Right ventricle myocardium superior (tissue), 1 donor: ENCODE data around the gene ZNF19. TPM values are rescaled to one million over a fixed set of nuclear protein-coding genes. Genes with fewer than 3 reads are reported as not detected.
A peak's percentile ranks its signal among the peaks of the same experiment; 100 is the strongest.

Experiments used
- ATAC-seq: fragments of 200-7000 bp; cut with Tn5 transposase; one replicate; pipeline ENCODE4 v1.9.1; 2020; ENCODE audit warnings: mild to moderate bottlenecking; ENCODE audit not compliant: poor library complexity
- DNase-seq: peaks from one replicate; pipeline ENCODE4 v3.0.0-alpha.2; 2020
- intact Hi-C: fragments of 100-400 bp; cut with DNase I; formaldehyde crosslinking; loops from one replicate; pipeline ENCODE4 v1.11.2; 2022
- total RNA-seq: library from RNA; stranded (reverse); fragmentation: NEBNext Ultra II Directional; extraction: Animal tissue kit (Norgen Biotek cat#: 25700); gene quantifications from one replicate; pipeline ENCODE4 v1.2.1, GENCODE V29; 2021
- donor health status: DM: no; HTN: yes; CAD: no; lungs with severe emphysema.

Gene ZNF19
- total RNA-seq, 1 donor from 2014 or later: 2.0 TPM

DNA sequence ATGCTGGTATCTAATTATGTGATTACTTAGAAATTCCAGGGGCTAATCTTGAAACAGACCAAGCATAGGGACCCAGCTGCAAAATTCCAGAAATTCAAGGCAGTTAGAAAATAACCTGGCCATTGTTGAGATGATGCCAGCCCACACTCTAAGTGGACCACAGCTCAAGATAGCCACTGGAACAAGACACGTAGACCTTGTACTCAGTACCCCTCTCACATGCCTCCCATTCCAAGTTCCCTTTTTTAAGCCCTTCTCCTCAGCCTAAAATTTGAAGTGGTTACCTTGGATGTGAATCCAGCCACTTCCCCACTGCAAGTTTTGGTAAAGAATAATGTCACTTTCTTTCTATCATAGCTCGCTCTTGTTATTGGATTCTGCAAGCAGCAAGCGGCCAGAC, 4.1 kb upstream of the ZNF19 start:
- ATAC-seq (no peak), DNase-seq (no peak)
- intact Hi-C loops: loop anchor here (5.0 kb wide), 1 partner anchor 36 kb away; no protein-coding TSS in a partner anchor

DNA sequence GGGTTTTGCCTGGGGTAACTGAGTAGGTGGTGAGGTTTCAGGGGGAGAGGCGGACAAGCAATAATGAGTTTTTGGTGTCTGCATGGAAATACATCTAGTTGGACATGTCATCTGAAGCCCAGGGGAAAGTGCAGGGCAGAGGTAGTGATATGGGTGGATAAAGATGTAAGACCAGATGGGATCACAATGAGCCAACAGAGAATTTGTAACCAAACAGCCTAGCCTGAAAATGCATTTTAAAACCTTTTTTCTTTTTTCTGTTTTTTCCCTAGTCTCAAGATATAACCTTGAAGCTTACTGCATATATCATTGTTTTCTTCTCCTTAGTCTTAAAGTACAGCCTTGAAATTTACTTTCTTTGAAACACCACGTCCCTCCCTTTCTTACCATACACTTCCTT, 3.7 kb upstream of the ZNF19 start:
- intact Hi-C loops: loop anchor here (5.0 kb wide), 1 partner anchor 35 kb away; no protein-coding TSS in a partner anchor
- no peak for ATAC-seq
- DNase-seq: no peak

DNA sequence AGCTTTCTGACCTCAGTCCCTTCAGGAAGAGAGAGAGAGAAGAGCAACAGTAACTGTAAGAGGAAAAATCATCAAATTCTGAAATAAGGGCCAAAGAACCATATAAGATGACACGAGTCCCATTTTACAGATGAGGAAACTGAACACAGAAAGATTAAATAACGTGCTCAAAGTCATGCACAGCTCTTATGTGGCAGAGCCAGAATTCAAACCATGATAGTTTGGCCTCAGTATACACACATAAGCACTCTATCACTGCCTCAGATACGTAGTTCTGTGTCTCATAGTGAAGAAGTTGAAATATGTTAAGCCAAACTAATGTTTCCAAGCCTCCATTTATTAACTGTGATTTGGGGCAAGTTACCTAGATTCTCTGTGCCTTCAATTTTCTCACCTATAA, 1.9 kb upstream of the ZNF19 start:
- no peak for ATAC-seq
- intact Hi-C loops: loop anchor here (5.0 kb wide), 1 partner anchor 34 kb away; no protein-coding TSS in a partner anchor
- no peak for DNase-seq

DNA sequence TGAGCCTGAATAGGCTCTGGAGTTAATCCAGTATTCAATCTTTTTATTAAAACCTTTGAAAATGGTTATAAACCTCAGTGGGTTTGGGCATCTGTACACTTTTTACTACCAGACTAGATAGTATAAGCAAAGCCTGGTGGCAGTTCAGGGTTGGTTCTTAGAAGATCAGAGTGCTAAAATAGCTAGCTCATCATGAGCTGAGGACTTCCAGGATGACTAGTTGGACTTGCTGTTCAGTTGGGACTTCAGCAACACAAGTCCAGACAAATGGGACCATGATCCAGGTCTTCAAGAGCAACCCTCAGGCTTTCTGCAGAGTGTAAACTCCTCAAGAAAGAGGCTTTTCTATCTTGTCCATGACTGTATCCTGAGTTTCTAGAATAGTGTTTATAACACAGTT, 1.2 kb upstream of the ZNF19 start:
- intact Hi-C loops: loop anchor here (5.0 kb wide), 1 partner anchor 33 kb away; no protein-coding TSS in a partner anchor
- DNase-seq: no peak
- ATAC-seq: no peak

DNA sequence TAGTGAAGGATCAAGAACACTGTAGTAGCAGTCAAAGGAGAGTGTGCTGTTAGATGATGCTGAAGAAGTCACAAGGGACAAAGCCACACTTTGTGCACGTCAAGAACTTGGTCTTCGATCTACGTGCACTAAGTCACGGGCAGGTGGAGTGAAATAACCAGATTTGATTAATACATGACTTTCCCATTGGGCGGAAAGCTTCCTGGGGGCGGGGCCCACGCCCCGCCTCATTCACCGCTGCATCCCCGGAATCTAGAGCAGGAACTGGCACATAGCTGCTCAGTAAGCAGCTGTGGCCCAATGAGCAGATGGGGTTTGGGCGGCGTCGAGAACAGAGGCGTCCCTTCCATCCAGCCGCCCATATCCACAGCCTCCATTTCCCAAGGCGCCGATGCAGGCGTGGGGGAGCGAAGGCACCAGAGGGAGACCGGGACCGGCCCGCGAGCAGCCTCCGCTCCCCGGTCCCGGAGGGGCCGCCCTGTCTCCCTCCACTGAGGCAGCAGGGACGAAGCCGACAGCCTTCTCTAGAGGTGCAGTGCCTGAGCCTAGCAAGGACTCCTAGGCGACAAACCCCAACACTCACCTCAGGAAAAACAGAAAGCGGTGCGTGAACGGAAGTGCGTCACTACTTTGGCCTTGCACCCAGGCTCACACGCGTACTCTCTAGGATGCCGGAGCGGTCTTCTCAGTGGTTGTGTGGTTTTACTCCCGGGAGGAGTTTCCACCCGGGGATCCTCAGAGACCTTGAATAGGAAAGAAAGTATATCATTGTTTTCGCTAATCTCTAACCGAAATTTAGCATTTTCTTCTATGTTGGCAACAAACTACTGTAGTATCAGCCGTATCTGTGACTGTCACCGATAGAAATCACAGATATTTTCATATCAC, 4.9 kb downstream of the ZNF19 start:
- intact Hi-C loops: no loop called here
- DNase-seq (peak; percentile 91), ATAC-seq (peak; percentile 99)

DNA sequence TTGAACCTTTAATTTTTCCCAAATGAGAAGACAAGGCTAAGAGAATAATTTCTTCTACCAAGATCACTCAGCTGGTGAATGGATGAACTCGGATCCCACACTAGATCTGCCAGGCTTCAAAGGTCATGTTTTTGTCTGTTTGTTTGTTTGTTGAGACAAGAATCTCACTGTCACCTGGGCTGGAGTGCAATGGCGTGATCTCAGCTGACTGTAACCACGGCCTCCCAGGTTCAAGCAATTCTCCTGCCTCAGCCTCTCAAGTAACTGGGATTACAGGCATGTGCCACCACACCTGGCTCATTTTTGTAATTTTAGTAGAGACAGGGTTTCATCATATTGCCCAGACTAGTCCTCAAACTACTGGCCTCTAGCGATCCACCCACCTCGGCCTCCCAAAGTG, 6.6 kb downstream of the ZNF19 start:
- intact Hi-C loops: no loop called here
- no peak for ATAC-seq

DNA sequence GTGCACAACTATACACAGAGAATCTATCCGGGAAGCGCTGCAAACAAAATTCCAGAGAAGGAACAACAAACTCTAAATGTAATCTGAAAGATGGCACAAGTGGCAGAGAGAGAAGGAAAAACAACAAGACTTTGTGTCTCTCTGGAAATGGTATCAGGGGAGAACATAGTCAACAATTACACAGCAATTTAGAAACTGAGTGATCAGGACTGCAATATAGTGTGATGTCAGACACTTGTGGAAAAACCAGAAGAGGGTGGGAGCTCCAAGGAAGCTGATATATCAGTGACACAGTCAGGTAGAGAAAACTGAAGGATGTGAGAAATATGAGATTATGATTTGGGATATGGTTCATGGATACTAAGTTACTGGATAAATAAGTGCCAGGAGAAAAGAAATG, 8.2 kb downstream of the ZNF19 start:
- intact Hi-C loops: no loop called here
- ATAC-seq: no peak

More for the DNA sequence above, 6.6 kb downstream of the ZNF19 start:
- DNase-seq: no peak

DNA sequence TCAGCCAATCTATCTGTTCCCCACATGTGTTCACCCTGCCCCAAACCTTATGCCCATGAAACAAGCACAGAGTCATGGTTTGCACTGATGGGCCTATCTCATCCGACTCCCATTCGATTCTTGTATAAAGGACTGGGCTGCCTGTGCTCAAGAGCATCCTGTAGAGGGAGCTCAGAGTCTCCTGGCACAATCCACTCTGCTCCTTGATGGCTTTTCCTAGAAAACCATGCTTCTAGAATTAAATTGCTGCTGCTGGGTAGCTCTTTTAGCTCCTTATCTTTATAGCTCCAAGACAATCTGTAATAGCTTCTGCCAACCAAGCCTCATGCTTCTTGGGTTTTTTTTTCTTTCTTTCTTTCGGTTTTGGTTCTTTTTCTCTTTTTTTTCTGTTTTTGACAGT, 9.7 kb downstream of the ZNF19 start:
- no peak for ATAC-seq
- no peak for DNase-seq
- intact Hi-C loops: no loop called here

More for the DNA sequence above, 8.2 kb downstream of the ZNF19 start:
- no peak for DNase-seq

DNA sequence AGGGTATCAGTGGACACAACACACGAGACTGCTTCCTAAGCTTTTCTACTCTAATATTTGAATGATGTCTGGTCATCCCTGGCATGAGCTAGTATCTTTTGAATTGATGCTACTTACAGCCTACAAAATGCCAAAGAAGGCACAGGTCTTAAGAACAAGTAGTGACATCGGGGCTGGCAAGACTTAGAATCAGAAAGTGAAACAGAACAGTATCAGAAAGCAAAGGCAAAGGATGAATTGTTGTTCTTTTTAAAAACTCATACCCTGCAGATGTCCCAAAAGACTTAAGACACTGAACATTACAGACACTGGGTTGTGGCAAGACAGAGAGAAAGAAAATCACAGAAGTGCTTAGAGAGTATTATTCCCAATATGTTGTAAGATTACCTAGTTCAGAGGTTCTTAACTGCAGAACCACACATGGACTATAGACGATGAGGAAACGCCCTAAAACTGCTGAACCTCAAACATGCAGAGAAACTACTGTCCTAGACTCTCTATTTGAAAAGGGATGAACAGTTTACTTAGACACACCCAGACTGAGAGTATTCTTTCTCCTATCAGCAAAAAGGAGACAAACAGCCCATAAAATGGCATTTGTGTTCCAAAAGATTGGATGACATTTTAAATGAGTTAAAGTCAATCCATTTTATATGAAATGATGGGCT, 12.5 kb downstream of the ZNF19 start:
- ATAC-seq (no peak), DNase-seq (no peak)
- intact Hi-C loops: no loop called here

DNA sequence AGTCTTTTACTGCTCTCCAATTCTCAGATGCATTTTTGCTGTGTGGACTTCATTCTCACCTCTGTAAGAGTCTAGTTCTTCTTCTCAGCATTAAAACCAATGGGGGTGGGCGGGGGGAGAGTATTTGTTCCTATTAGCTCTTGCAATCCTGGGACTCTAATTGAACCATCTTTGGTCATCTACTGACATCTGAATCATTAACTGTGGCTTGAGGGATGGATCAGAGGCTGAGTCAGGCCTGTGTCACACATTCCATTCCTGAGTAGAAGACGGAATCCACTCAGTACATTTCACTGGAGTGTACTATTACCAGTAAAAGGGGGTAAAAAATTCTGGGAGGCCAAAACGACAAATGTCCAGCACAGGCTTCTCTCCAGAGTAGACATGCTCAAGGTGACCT, 14.3 kb downstream of the ZNF19 start:
- intact Hi-C loops: no loop called here
- DNase-seq: no peak
- ATAC-seq: no peak

DNA sequence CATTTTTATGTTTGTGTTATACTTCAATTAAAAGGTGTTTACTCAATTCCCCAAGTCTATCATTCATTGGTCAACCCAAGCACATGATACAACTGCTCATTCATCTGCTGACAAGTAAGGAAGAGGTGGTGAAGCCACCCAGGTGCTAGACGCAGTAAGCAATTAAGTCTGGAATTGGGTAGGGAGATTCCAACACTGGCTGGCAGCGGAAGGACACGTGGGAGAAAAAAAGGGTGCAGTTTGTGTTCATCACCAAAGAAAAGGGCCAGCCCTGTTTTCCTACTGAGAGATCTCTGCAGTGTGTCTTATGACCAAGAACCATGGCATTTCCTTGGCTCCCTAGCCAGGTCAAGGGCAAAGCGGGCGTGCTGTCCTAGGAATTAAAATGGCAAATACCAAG, 15.2 kb downstream of the ZNF19 start:
- intact Hi-C loops: no loop called here
- ATAC-seq (no peak), DNase-seq (no peak)

DNA sequence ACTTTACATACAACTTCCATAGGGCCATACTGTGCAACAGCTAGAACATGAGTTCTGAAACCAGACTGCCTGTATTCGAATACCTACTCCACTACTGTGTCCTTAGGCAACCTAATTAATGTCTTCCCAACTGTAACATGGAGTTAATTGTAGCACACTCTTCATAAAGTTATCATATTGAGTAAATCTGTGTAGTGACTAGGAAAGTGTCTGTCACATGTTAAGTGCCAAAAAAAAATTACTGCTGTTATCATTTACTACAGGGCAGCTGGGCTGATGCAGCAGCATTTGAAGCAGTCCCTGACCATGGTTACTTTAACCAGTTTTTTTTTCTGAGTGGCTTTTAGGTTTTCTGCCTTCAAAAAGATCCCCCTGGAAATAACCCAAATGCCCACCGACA, 16.2 kb downstream of the ZNF19 start:
- intact Hi-C loops: no loop called here
- ATAC-seq: no peak
- no peak for DNase-seq

DNA sequence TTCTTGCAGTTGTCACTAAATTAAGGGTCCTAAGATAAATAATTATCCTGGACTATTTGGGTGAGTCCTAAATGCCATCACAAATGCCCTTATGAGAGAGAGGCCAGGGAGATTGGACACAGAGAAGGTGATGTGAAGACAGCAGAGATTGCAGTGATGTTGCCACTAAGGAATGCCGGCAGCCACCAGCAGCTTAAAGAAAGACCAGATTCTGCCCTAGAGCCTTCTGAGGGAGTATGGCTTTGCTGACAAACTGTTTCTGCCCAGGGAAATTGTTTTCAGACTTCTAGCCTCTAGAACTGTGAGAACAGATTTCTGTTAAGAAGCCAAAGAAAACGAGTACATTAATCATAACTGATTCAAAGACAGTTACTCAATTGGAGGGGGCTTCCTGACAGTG, 17.1 kb downstream of the ZNF19 start:
- DNase-seq (no peak), ATAC-seq (no peak)
- intact Hi-C loops: no loop called here

DNA sequence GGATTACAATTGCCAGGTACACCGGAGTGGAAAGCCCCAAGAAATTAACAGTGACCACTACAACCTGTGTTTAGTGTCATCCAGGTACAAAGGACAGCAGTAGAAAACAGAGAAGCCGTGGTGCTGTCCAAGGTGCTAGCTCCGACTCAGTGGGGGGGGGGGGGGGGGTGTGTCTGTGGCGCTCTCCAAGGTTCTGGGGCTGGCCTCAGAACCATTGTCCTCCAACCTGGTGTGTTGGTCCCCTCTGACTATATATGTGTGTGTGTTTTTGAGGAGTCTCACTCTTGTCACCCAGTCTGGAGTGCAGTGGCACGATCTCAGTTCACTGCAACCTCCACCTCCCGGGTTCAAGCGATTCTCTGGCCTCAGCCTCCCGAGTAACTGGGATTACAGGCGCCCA, 21.3 kb downstream of the ZNF19 start:
- intact Hi-C loops: no loop called here
- DNase-seq (no peak), ATAC-seq (peak; percentile 57)

DNA sequence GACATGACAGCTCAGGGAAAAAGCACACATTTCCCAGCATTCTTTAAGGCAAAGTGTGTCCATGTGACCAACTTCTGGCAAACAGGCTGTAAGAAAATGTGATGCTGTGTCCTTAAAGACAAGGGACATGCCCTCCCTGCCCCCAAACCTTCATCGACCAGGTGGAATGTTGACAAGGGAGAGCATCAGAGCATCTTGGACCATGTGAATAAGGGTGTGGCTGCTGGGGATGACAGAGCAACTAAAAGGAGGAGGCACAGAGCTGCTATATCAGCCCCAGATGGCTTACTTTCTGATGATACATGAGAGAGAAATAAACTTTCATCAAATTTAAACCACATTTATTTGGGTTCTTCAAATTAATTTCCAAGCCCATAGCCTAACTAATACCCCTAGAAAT, 24.9 kb downstream of the ZNF19 start:
- DNase-seq (no peak), ATAC-seq (no peak)
- intact Hi-C loops: no loop called here

DNA sequence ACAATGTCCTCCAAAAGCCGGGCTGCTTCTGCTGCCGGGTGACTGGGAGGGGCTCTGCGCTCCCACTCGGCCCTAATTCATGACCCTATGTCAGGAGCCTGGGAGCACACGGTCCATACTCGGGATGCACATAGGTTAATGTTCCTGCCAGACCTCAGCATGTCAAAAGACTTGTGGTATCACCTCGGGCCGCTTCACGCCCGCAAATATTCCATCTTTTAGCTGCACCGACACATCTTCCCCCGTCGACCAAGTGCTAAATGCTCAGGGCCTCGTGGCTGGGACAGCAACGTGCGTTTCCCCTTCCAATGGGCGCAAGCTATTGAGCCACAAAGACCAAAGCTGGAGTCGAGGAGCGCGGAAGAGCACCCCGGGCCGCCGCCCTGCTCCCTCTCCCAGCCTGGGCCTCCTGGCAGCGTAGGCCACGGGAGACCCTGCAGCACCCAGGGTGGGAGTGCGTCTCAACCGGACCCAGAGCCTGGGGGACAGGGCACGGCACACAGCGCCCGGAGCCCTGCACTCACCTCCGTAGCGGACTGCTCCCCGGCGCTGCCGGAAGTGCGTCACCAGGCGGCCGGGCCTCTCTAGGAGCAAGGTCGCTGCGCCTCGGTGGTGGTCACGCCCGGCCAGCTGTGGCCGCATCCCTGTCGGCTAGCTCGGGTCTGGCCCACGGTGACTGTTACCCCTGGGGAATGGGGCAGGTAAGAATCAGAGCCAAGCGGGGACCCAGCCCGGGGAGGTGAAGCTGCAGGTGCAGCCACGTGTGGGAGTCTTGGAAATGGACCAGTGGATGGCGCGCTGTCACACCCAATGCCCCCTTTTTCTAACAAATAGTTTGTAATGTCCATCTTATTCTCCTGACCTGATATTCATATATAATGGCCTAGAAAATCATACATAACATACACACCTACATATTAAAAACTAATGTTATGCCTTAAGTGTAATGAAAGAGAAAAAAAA, 27.2 kb downstream of the ZNF19 start, which contains the start of gene ZNF23:
TSS of gene ZNF23 (minus strand) at position 562 of the 963 bp plus-strand sequence. CDS start 5,451 bp downstream, outside the sequence.
- DNase-seq (peak; percentile 91), ATAC-seq (peak; percentile 100)
- intact Hi-C loops: no loop called here

DNA sequence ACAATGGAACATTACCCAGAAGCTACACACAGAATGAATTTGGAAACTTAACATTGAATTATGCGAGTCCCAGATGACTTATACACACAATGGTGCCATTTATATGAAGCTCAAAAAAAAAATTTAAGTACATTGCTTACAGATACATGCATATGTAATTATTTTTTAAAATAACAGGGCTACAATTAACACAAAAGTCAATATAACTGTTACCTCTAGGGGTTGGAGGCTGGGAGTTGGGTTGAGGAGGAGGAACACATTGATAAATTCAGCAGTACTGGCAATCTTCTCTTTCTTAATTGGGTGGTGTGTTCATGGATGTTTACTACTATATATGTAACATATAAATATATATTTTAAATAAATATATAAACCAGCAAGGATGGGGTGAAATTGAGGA, 28.2 kb downstream of the ZNF19 start:
- intact Hi-C loops: no loop called here
- ATAC-seq (no peak), DNase-seq (no peak)

DNA sequence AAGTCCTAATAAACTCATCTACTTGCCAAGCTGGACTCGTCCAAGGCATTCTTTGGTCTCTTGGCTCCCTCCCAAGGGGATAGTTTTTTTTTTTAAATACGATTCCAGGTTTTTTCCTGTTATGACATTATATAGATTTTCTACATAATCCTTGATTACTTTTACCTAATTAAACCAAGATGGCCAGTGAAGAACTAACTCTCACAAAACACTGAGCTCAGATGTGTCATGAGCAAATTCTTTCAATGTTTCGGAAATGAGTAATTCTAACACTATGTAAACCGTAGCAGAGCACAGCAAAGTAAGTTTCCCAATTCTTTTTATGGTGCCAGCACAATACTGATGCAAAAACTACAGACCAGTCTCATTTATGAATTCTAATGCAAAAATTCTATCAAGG, 28.9 kb downstream of the ZNF19 start:
- ATAC-seq (no peak), DNase-seq (no peak)
- intact Hi-C loops: no loop called here

DNA sequence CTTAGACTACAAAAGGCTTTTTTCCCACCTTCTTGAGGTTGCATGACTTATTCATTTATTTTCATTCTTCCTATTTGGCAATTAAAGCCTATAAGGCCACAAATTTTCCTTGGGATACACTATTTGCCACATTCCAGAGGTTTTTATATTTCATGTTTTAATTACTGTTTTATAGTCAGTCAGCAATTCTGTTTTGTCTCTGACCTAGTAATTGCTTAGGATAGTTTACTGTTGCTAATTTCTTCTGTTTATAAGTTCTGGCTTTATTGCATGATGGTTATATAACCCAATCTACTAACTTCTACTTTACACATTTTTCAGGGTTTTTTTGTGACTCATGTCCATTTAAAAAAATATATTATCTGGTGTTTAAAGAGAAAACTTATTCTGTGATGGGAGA, 29.6 kb downstream of the ZNF19 start:
- intact Hi-C loops: loop anchor here (5.0 kb wide), 1 partner anchor 33 kb away; no protein-coding TSS in a partner anchor
- DNase-seq (no peak), ATAC-seq (no peak)
